Astrocyte of the cerebellum (primary cell): ENCODE results near the gene ZNF76.
"Not testable (repeated sequence)": the region's sequence is repeated elsewhere in the genome, so short reads cannot be mapped to it uniquely, and the experiment has no call there.

Experiments
- DNase-seq: peaks from one replicate; pipeline ENCODE4 v3.0.0-alpha.2; 2011; ENCODE audit warnings: low read depth
- H3K4me3 ChIP-seq: 2 replicates; pipeline ENCODE4 v1.5.1; 2011; ENCODE audit warnings: mild to moderate bottlenecking, low read depth, low read length, moderate library complexity
- CTCF ChIP-seq: IDR thresholded peaks from 2 replicates; pipeline ENCODE4 v1.5.1; 2012; ENCODE audit warnings: low read length, low read depth, moderate library complexity, mild to moderate bottlenecking; ENCODE audit errors: missing control alignments
- in situ Hi-C: cut with HindIII; loops from 2 replicates; pipeline ENCODE4 v1.10.0; 2017; ENCODE audit warnings: low sequenced_read_pairs

The ZNF76 gene

GRCh38 chr6:35298625-35299140 lies 39.1 kb downstream of the ZNF76 start:
- no peak for TF ChIP-seq CTCF
- in situ Hi-C loops: no loop called here
- no peak for DNase-seq
- H3K4me3 ChIP-seq: no peak overlapping the region

DNA sequence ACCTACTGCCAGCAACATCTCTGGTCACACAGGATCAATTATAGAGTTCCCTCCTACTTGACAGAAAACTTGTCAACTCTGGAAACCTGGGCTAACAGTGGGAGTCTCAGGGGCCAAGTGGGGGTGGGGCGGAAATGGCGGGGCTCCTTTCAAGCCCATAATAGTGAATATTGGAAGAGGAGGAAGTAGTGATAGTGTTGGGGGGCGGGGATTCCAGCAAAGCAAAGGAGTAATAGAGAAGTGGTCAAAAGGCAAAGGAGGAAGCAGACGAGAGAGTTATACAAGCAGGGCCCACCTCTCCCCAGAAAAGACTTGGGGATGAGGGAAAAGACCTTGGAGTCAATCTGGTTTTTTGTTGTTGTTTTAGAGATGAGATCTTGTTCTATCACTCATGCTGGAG lies 40.1 kb downstream of the ZNF76 start:
- no peak for DNase-seq
- in situ Hi-C loops: no loop called here
- no peak for TF ChIP-seq CTCF
- H3K4me3 ChIP-seq: no peak overlapping the region

- DNase-seq: no peak
- in situ Hi-C loops: no loop called here
- H3K4me3 ChIP-seq: no peak overlapping the region
- TF ChIP-seq CTCF: no peak
These were observed 41.3 kb downstream of the ZNF76 start for GRCh38 chr6:35300848-35301247.

GRCh38 chr6:35302604-35303241 lies 43.2 kb downstream of the ZNF76 start:
- in situ Hi-C loops: no loop called here
- no peak overlapping the region for H3K4me3 ChIP-seq
- TF ChIP-seq CTCF: no peak
- no peak for DNase-seq

GRCh38 chr6:35304299-35304698 lies 44.8 kb downstream of the ZNF76 start:
- no peak for TF ChIP-seq CTCF
- in situ Hi-C loops: no loop called here
- H3K4me3 ChIP-seq: no peak overlapping the region
- DNase-seq: no peak

DNA sequence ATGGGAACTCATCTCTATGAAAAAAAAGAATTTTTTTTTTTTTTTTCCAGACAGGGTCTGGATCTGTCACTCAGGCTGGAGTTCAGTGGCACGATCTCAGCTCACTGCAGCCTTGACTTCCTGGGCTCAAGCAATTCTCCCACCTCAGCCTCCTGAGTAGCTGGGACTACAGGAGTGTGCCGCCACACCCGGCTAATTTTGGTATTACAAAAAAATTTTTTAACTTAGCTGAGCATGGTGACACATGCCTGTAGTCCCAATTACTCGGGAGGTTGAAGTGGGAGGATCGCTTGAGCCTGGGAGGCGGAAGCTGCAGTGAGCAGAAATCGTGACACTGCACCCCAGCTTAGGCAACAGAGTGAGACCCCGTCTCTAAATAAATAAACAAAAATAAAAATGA lies 45.6 kb downstream of the ZNF76 start:
- no peak overlapping the region for H3K4me3 ChIP-seq

DNA sequence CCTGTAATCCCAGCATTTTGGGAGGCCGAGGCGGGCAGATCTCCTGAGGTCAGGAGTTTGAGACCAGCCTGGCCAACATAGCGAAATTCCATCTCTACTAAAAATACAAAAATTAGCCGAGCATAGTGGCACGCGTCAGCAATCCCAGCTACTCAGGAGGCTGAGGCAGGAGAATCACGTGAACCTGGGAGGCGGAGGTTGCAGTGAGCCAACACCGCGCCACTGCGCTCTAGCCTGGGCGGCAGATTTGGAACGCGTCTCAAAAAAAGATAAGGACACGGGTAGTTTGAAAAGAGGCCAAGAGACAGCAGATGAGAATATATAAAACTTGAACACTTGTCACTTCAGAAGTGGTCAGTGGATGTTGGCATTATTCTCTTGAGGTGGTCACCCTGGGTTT lies 47.6 kb downstream of the ZNF76 start:
- in situ Hi-C loops, H3K4me3 ChIP-seq, DNase-seq: not testable (repeated sequence)

More for the DNA sequence above, 45.6 kb downstream of the ZNF76 start:
- TF ChIP-seq CTCF: no peak
- no peak for DNase-seq
- in situ Hi-C loops: no loop called here

- H3K4me3 ChIP-seq, in situ Hi-C loops, DNase-seq: not testable (repeated sequence)
These were observed 49.0 kb downstream of the ZNF76 start for GRCh38 chr6:35308543-35308942.
